ENCODE data around the gene LRRC49.

LRRC49 gene

DNA sequence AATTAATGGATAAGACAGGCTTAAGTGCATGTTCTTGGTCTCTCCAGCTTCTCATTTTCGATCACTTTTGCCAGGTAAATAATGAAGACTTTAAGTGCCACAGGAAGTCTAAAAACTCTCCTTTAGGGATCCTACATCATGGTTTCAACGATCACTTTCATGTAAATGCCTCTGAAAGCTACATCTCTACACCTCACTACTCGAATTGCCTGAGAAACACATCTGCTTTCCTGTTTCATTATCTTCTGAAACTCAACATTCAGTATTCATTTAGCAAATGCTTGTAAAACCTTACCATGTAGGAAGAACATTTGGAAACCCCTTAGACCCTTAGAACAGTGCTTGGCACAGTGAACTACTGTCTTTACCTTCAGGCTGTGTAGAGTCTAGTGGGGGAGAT, 16.6 kb upstream of the LRRC49 start:
- intact Hi-C loops (cut with micrococcal nuclease) = no loop called here
- Mint-ChIP-seq H3K4me1 (ENCODE audit: low read depth) (no peaks in the 10 kb centered on the region), H3K4me3 (no peak overlapping the region), H3K27me3 (peaks cover 9% of the 10 kb centered on the region), H3K9me3 (no peaks in the 10 kb centered on the region), H3K36me3 (ENCODE audit: low read depth) (no peaks in the 10 kb centered on the region), H3K27ac (no peak overlapping the region)

GRCh38 chr15:70876683-70877082, 15.9 kb upstream of the LRRC49 start:
- no peaks in the 10 kb centered on the region for H3K4me1 Mint-ChIP-seq (ENCODE audit: low read depth)
- H3K4me3 Mint-ChIP-seq = no peak overlapping the region
- H3K27ac Mint-ChIP-seq = no peak overlapping the region
- no peaks in the 10 kb centered on the region for H3K9me3 Mint-ChIP-seq
- no peaks in the 10 kb centered on the region for H3K36me3 Mint-ChIP-seq (ENCODE audit: low read depth)
- intact Hi-C loops (cut with micrococcal nuclease) = no loop called here
- peaks cover 9% of the 10 kb centered on the region for H3K27me3 Mint-ChIP-seq

DNA sequence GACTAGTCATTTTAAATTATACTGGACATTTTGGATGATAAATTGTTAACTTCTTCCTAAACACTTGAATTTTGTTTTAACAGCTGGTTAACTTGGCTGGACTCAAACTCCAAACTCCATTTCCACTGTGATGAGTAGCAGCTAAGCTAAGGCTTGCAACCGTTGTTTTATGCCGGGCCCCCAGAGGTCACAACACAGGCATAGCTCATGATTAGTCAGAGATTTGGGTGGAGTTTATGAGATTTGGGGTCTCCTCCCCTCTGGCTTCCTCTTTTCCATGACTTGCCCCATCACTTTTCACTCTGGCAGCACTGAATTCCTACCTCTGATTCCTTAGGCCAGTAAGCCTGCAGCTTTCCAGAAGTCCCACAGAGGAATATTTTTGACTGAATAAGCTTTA, 13.2 kb upstream of the LRRC49 start:
- intact Hi-C loops (cut with micrococcal nuclease) = no loop called here
- H3K4me3 Mint-ChIP-seq = no peak overlapping the region
- peaks cover 4% of the 10 kb centered on the region for H3K27me3 Mint-ChIP-seq
- H3K36me3 Mint-ChIP-seq (ENCODE audit: low read depth) = no peaks in the 10 kb centered on the region
- no peak overlapping the region for H3K27ac Mint-ChIP-seq
- no peaks in the 10 kb centered on the region for H3K9me3 Mint-ChIP-seq
- H3K4me1 Mint-ChIP-seq (ENCODE audit: low read depth) = no peaks in the 10 kb centered on the region

GRCh38 chr15:70880781-70881180, 11.8 kb upstream of the LRRC49 start:
- no peak overlapping the region for H3K4me3 Mint-ChIP-seq
- H3K27ac Mint-ChIP-seq = no peak overlapping the region
- no peaks in the 10 kb centered on the region for H3K9me3 Mint-ChIP-seq
- no peaks in the 10 kb centered on the region for H3K27me3 Mint-ChIP-seq
- H3K4me1 Mint-ChIP-seq (ENCODE audit: low read depth) = no peaks in the 10 kb centered on the region
- no peaks in the 10 kb centered on the region for H3K36me3 Mint-ChIP-seq (ENCODE audit: low read depth)
- intact Hi-C loops (cut with micrococcal nuclease) = no loop called here

DNA sequence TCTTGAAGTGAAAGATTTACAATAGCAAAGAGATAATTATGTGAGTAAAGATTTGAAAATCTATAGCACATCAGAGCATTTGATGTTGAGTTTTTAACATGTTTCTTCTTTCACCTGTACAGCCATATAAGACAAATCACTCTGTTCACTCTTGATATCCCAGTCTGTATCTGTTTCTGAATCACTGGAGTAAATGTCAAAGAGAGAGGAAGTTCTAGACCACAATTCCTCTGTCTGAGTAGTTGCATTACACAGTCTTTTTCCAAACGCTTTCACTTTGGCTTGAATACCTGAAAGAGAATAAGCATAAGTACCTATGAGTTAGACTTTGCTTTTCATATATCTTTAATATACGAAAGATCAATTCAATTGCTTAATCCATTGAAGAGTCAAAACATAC, 10.3 kb upstream of the LRRC49 start:
- H3K4me1 Mint-ChIP-seq (ENCODE audit: low read depth) = no peaks in the 10 kb centered on the region
- no peak overlapping the region for H3K27ac Mint-ChIP-seq
- no peak overlapping the region for H3K4me3 Mint-ChIP-seq
- peaks cover 2% of the 10 kb centered on the region for H3K27me3 Mint-ChIP-seq
- intact Hi-C loops (cut with micrococcal nuclease) = no loop called here
- no peaks in the 10 kb centered on the region for H3K36me3 Mint-ChIP-seq (ENCODE audit: low read depth)
- no peaks in the 10 kb centered on the region for H3K9me3 Mint-ChIP-seq

GRCh38 chr15:70892912-70893560, 410 bp downstream of the LRRC49 start:
- Mint-ChIP-seq H3K9me3 (no peaks in the 10 kb centered on the region), H3K27ac (peak overlapping the region; percentile 81), H3K4me3 (peak overlapping the region; percentile 89)

GRCh38 chr15:70902107-70902506, 9.5 kb downstream of the LRRC49 start:
- H3K27me3 Mint-ChIP-seq = no peaks in the 10 kb centered on the region
- intact Hi-C loops (cut with micrococcal nuclease) = no loop called here

More at GRCh38 chr15:70892912-70893560, 410 bp downstream of the LRRC49 start:
- Mint-ChIP-seq H3K4me1 (ENCODE audit: low read depth) (peaks cover 16% of the 10 kb centered on the region), H3K27me3 (peaks cover 9% of the 10 kb centered on the region), H3K36me3 (ENCODE audit: low read depth) (peaks cover 8% of the 10 kb centered on the region)
- intact Hi-C loops (cut with micrococcal nuclease) = no loop called here

GRCh38 chr15:70906842-70907241, 14.2 kb downstream of the LRRC49 start:
- Mint-ChIP-seq H3K4me1 (ENCODE audit: low read depth) (no peaks in the 10 kb centered on the region), H3K36me3 (ENCODE audit: low read depth) (no peaks in the 10 kb centered on the region), H3K4me3 (no peak overlapping the region), H3K27me3 (peaks cover 2% of the 10 kb centered on the region), H3K9me3 (peaks cover 24% of the 10 kb centered on the region), H3K27ac (no peak overlapping the region)
- intact Hi-C loops (cut with micrococcal nuclease) = no loop called here

More at GRCh38 chr15:70902107-70902506, 9.5 kb downstream of the LRRC49 start:
- Mint-ChIP-seq H3K9me3 (peaks cover 8% of the 10 kb centered on the region), H3K4me3 (no peak overlapping the region), H3K36me3 (ENCODE audit: low read depth) (no peaks in the 10 kb centered on the region), H3K27ac (no peak overlapping the region), H3K4me1 (ENCODE audit: low read depth) (no peaks in the 10 kb centered on the region)

DNA sequence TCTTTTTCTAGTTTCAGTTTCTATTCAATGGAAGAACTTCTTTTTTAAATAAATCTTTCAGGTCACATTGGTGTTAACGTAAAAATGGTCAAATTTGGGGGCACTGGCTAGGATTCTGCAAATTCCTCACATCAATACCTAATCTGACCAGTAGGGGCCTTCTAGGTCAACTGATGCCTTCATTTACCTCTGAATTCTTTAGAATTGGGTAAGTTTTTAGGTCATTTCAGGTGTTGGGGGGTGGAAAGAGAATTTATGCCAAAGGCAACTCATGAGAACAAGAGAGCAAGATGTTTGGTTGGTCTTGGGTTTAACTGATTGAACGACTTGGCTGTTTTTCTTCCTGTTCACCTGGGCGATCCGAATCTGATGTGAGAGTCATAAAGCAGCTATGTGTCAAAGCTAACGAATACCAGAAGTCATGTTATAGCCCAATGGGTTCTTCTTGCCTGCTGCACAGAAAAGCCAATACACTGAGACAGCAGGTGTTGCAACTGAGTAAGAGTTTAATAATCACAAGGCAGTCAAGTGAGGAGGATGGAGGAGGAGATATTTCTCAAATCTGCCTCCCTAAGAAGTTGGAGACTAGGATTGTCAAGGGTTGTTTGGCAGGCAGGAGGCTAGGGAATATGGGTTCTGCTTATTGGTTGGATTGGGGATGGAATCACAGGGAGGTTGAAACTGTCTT, 15.3 kb downstream of the LRRC49 start:
- Mint-ChIP-seq H3K9me3 (peaks cover 24% of the 10 kb centered on the region), H3K4me3 (no peak overlapping the region), H3K27ac (no peak overlapping the region), H3K4me1 (ENCODE audit: low read depth) (no peaks in the 10 kb centered on the region), H3K27me3 (peaks cover 2% of the 10 kb centered on the region), H3K36me3 (ENCODE audit: low read depth) (no peaks in the 10 kb centered on the region)
- intact Hi-C loops (cut with micrococcal nuclease) = no loop called here

- intact Hi-C loops (cut with micrococcal nuclease) = no loop called here
- H3K4me1 Mint-ChIP-seq (ENCODE audit: low read depth) = no peaks in the 10 kb centered on the region
- peaks cover 2% of the 10 kb centered on the region for H3K27me3 Mint-ChIP-seq
- no peaks in the 10 kb centered on the region for H3K36me3 Mint-ChIP-seq (ENCODE audit: low read depth)
- no peak overlapping the region for H3K4me3 Mint-ChIP-seq
- H3K9me3 Mint-ChIP-seq = peaks cover 24% of the 10 kb centered on the region
- H3K27ac Mint-ChIP-seq = no peak overlapping the region
These were observed 18.3 kb downstream of the LRRC49 start for GRCh38 chr15:70910958-70911357.

GRCh38 chr15:70912187-70912586, 19.6 kb downstream of the LRRC49 start:
- Mint-ChIP-seq H3K27ac (no peak overlapping the region), H3K4me1 (ENCODE audit: low read depth) (no peaks in the 10 kb centered on the region), H3K36me3 (ENCODE audit: low read depth) (no peaks in the 10 kb centered on the region), H3K4me3 (no peak overlapping the region), H3K9me3 (peaks cover 21% of the 10 kb centered on the region), H3K27me3 (peaks cover 2% of the 10 kb centered on the region)
- intact Hi-C loops (cut with micrococcal nuclease) = no loop called here

DNA sequence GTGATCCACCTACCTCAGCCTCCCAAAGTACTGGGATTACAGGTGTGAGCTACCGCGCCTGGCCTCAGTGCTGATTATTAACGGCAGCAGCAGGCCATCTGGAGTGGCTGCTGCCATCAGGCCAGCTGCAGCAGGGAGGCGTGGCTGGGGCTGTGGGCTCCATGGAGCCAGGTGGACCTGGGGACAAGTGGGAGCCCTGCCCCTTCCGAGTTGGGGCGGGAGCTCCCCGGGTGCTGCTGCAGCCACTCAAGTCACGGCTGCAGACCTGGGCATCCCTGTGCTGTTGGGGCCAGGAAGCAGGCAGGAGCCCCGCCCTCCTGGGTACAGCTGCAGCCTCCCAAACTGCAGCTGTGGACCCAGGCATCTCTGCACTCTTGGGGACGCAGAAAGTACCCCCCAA, 23.9 kb downstream of the LRRC49 start:
- Mint-ChIP-seq H3K4me3 (no peak overlapping the region), H3K36me3 (ENCODE audit: low read depth) (no peaks in the 10 kb centered on the region), H3K27ac (no peak overlapping the region), H3K4me1 (ENCODE audit: low read depth) (no peaks in the 10 kb centered on the region), H3K9me3 (peaks cover 8% of the 10 kb centered on the region), H3K27me3 (no peaks in the 10 kb centered on the region)
- intact Hi-C loops (cut with micrococcal nuclease) = no loop called here

DNA sequence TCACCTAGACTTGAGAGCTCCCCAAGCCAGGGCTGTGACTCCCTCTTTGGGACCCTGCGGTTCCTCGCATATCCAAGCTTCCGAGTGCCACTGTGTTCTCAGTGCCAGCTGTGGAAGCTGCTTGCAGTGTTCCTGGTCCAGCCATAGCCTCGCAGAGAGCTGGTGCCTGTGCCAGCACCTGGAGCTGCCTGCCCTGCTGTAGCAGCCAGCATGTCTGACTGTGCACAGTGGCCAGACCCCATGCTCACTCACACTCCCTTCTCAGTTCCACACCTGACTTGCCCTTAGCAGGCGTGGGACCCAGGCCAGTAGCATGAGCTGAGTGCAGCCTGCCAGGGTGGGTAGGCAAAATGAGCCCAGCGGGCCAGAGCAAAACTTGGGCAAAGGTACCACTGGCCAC, 25.3 kb downstream of the LRRC49 start:
- Mint-ChIP-seq H3K4me3 (no peak overlapping the region), H3K27me3 (peaks cover 5% of the 10 kb centered on the region), H3K9me3 (peaks cover 8% of the 10 kb centered on the region), H3K27ac (no peak overlapping the region), H3K36me3 (ENCODE audit: low read depth) (no peaks in the 10 kb centered on the region), H3K4me1 (ENCODE audit: low read depth) (no peaks in the 10 kb centered on the region)
- intact Hi-C loops (cut with micrococcal nuclease) = no loop called here

- Mint-ChIP-seq H3K4me3 (no peak overlapping the region), H3K27me3 (peaks cover 5% of the 10 kb centered on the region), H3K36me3 (ENCODE audit: low read depth) (no peaks in the 10 kb centered on the region), H3K27ac (no peak overlapping the region), H3K9me3 (peaks cover 8% of the 10 kb centered on the region), H3K4me1 (ENCODE audit: low read depth) (no peaks in the 10 kb centered on the region)
- intact Hi-C loops (cut with micrococcal nuclease) = no loop called here
These were observed 28.5 kb downstream of the LRRC49 start for GRCh38 chr15:70920981-70921696.
